Stimulated activated CD8-positive, alpha-beta memory T cell treated with anti-CD3 and anti-CD28 coated beads, Interleukin-4, amount 100 ng/mL, for 1 hour (primary cell): ENCODE results near the gene POLH.
A peak's percentile ranks its signal among the peaks of the same experiment; 100 is the strongest.
"Not testable (repeated sequence)": the region's sequence is repeated elsewhere in the genome, so short reads cannot be mapped to it uniquely, and the experiment has no call there.

ENCODE experiments used
- DNase-seq, 2 donors: peaks; one replicate each; pipeline ENCODE4 v3.0.0-alpha.2; 2020; ENCODE audit warnings: low read depth in 2 of 2, low spot score in 1 of 2

Gene POLH

DNA sequence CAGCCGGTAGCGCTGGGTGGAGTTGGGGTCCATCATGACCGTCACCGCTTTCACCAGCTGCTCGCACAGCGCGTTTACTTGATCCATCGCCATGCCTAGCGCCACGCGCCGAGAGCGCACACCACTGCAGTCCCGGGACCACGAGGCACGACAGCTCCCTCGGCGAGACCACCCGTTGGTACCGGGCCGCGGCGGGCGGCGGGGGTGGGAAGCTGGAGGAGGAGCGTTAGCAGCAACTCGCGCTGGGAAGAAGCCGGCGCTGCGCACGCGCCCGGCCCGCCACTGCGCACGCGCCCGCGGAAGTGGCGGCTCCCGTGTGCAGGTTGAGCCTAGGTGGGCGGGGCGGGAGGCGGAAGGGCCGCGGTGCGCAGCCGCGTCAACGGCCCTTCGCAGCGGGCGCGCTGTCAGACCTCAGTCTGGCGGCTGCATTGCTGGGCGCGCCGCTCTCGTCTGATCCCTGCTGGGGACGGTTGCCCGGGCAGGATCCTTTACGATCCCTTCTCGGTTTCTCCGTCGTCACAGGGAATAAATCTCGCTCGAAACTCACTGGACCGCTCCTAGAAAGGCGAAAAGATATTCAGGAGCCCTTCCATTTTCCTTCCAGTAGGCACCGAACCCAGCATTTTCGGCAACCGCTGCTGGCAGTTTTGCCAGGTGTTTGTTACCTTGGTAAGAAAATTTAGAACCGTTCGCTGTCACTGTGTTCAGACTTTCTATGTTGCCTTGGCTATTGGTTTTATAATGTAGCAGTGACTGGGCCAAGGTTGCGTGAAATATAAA is at the start of gene POLH, which contains the start of gene XPO5:
Gene POLH, plus strand, starts transcription at position 414 of the 780 bp plus-strand sequence. CDS start 6,135 bp downstream, outside the sequence.
Gene XPO5, minus strand, starts transcription at position 267 of the 780 bp plus-strand sequence. Its CDS starts 174 bp downstream, at position 93.
- peak; percentile 79 to 83 for DNase-seq

DNA sequence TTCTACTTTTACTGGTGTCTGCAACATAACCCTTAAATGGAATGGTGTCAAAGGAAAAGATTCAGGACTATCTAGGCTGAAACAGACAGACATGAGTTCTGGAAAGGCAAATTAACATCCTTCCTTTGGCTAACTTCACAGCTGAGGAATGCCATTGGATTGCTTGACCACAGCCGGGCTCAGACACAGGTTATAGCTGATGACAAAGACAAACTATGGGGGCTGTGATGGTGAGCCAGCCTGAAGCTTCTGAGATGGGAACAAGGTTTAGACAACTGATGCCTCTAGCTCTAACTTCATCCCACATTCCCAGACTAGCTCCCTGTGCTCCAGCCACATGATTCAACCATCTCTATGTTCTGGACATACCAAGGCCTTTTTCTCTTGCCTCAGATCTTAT is 43.8 kb upstream of the POLH start:
- DNase-seq, result no peak

DNA sequence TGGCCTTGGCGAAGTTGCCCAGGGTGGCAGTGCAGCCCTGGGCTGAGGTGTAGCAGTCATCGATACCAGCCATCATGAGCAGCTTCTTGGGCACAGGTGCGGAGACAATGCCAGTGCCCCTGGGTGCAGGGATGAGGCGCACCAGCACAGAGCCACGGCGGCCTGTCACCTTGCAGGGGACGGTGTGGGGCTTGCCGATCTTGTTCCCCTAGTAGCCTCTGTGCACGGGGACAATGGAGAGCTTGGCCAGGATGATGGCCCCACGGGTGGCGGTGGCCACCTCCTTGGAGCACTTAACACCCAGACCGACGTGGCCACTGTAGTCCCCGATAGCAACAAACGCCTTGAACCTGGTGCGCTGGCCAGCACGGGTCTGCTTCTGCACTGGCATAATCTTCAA is 37.0 kb upstream of the POLH start:
- DNase-seq, result not testable (repeated sequence)

DNA sequence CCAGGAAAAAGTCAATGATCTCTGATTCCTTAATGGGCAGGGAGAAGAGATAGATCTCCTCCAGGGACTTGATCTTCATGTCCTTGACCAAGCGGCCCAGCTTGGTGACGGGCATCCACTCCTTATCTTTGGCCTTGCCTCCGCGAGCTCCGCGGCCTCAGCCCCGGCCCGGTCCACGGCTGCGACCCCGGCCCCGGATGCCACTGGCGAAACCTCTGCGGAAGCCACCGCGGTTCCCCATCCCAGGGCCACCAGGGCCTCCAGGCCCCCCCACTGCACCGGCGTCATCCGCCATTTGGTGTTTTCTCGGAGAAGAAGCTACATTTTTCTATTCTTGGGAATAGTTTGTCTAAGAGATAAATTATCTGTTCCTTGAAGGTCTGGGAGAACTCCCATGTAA is 36.6 kb upstream of the POLH start:
- DNase-seq, result not testable (repeated sequence)

DNA sequence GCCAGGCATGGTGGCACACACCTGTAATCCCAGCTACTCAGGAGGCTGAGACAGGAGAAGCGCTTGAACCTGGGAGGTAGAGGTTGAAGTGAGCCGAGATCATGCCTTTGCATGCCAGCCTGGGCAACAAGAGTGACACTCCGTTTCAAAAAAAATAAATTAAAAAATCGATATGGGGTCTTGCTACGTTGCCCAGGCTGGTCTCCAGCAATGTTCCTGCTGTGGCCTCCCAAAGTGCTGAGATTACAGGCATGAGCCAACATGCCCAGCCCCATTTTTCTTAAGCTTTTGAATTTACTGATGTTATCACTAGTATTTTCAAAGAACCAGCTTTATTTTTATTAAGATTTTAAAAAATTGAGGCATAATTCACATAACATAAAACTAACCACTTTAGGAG is 35.5 kb upstream of the POLH start:
- no peak for DNase-seq

DNA sequence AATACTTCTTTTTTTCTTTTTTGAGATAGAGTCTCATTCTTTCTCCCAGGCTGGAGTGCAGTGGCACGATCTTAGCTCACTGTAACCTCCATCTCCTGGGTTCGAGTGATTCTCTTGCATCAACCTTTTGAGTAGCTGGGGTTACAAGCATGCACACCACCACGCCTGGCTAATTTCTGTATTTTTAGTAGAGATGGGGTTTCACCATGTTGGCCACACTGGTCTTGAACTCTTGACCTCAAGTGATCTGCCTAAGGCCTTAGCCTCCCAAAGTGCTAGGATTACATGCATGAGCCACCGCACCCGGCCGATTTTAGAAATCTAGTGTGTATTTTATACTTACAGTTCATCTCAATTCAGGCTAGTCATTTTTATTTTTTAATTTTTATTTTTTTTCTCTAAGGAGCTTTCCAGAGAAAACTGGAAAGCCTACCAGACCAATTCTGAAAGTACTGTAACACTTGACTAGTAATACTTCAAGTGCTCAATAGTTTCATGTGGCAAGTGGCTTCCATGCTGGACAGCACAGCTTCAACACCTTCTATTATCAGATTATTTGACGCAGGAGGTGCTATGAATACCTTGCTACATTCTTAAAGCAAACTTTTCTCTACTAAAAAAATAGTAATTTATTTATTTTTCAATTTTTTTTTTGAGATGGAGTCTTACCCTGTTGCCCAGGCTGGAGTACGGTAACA is 34.1 kb upstream of the POLH start:
- DNase-seq, result no peak

DNA sequence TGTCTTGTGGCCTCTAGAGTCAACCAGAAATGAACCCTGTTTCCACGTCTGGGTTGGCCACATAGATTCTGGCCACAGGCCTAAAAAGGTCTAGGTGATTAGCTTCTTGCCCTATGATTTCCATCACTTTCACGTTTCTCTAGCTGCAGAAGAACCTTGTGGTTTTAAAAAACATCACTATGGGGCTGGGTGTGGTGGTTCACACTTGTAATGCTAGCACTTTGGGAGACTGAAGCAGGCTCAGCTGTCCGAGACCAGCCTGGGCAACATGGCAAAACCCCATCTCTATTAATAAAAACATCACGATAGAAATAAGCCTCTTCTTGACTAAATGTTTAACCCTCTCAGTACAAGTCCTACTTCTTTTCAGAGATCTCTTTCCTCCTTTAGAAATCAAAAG is 31.5 kb upstream of the POLH start:
- DNase-seq, result no peak

DNA sequence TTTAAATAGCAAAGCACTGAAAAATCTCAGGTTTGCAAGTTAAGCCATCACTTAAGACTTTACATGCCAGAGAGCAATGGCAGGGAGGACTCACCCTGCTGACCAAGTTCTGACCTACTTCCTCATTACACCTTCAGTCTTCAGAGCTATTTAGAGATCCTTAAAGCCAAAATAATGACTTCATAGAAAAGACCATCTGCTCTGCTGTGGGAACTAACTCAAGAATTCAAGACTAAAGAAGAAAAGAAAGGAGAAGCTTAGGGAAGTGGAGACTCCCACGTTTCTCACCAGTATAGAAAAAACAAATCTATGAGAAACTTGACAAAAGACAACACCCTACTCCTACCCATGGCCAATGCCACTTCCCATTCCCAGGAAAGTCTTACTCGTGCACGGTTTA is 28.8 kb upstream of the POLH start:
- DNase-seq, result no peak

DNA sequence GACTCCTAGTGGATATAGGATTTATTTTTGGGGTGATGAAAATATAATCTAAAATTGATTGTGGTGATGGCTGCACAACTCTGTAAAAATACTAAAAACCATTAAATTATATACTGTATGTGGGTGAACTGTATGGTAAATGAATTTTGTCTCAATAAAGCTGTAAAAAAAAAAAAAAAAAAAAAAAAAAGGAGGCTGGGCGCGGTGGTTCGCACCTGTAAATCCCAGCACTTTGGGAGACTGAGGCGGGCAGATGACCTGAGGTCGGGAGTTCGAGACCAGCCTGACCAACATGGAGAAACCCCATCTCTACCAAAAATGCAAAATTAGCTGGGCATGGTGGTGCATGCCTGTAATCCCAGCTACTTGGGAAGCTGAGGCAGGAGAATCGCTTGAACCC is 18.4 kb upstream of the POLH start:
- DNase-seq, result not testable (repeated sequence)

DNA sequence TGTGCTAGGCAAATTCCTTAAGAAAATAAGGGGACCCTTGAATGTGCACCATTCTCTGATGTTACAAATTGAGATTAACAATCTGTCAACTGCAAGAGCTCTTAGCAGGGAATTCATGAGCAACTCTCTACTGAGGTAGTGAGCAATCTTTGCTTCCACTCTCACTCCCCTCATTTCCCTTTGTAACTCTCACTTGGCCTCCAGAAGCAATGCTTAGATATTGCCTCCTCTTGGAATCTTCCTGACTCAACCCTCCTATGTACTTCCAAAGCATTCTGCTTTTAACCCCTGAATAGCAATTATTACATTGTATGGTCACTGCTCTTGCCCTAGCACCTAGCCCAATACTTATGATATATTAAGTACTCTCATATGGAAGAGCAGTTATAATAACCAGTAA is 16.7 kb upstream of the POLH start:
- DNase-seq, result no peak

DNA sequence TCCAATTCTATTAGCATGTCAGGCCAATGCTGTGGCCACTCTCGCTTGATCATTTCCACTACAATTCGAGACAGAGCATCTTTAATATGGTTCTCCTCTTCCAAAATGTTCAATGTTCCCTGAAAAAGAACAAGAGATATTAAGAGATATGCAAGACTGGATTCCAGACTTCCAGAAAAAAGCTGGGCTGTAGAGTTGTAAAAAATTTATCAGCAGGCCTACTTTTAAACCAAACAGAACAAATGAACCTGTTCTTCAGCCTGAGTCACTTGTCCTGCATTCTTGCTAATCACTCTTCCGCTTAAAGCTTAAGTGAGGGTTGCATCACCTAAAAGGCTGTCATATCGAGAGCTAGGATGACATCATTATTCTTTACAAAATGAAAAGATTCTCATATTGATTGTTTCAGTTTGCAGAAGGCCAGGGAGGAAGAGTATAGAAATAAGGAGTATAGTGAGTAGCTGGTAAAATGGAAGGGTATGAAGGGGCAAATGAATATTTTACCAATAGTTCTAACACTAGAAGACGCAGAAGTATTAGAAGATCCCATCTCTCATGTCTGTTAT is 5.0 kb upstream of the POLH start:
- no peak for DNase-seq

DNA sequence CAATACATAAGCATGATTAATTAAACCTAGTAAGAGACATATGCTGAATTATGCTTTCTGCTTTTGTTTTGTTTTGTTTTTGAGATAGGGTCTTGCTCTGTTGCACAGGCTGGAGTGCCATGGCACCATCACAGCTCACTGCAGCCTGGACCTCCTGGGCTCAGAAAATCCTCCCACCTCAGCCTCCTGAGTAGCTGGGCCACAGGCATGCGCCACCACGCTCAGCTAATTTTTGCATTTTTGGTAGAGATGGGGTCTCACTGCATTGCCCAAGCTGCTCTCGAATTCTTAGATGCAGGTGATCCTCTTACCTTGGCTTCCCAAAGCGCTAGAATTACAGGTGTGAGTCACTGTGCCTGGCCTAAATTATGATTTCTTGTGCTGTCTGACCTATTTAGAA is 4.0 kb upstream of the POLH start:
- no peak for DNase-seq

DNA sequence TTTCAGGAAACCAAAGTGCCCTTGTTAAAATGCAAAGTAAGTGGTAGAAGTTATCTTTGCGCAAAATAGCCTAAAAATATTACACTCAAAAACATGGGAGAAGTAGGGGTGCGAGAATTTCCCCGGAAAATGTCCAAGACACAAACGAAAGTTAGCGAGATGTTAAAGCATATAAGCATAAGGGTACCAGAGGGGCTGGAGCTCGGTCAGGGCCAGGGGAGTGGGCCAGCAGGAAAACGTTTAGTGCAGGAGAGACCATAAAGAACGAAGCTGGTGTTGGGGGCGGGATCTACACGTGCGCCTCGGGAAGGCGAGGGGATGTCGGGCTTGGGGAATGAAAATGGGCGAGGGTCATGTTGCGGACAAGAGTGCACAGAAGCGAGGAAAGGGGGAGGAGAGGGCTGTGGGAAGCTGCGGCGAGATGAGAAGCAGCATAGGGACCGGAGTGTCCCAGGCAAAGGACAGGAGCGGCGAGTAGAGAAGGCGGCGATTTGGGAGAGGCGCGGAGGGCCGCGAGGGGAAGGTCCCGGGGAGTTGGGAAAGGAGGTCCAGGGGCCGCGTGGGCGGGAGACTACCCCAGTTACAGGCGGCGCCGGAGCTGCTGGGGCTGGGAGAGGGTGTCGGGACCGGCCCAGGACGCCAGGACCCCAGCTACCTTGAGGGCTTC is 747 bp upstream of the POLH start:
- DNase-seq, result no peak

DNA sequence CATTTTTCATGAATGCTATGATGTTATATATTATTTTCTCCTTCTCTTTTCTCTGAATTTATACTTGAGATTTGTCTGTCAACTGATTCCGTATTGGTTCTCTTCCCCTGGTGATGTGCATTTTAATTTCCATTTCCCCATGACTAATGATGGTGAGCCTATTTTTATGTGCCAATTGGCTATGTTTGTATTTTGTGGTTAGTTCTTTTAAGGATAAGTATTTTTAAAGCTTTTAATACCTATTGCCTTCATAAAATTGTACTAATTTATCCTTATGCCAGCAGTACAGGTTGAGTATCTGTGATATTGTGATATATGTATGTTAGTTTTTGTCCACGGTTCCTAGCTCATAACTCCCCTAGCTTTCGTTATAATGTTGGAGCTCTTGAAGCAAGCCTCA is 2.8 kb downstream of the POLH start:
- no peak for DNase-seq

DNA sequence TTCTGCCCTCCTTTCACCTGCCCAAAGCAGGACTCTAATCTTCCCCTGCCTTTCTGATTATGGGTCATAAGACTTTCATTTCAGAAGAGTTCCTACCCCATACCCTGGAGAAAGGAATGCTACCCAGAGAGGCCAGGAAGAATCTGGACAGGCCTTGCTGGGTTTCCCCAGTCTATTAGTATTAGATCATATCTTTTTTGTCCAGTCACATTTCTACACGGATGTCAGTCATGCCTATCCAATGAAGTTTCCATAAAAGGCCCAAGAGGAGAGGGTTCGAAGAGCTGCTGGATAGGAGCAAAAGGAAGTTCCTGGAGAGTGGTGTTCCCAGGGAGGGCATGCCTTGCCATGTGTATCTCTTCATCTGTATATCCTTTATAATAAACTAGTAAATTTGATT is 3.2 kb downstream of the POLH start:
- no peak for DNase-seq

DNA sequence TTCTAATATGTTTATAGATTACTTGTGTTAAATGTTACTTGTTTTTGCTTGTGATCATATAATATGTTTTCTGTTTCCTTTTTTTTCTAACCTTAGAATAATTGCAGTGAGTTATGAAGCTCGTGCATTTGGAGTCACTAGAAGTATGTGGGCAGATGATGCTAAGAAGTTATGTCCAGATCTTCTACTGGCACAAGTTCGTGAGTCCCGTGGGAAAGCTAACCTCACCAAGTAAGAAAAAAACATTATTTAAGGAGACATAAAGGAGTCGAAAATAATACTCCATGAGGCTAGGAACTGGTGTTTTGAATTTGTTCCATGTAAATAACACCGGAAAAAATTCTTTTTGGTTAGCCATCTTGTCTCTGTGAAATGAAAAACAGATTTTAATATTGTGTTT is 6.9 kb downstream of the POLH start:
- no peak for DNase-seq

DNA sequence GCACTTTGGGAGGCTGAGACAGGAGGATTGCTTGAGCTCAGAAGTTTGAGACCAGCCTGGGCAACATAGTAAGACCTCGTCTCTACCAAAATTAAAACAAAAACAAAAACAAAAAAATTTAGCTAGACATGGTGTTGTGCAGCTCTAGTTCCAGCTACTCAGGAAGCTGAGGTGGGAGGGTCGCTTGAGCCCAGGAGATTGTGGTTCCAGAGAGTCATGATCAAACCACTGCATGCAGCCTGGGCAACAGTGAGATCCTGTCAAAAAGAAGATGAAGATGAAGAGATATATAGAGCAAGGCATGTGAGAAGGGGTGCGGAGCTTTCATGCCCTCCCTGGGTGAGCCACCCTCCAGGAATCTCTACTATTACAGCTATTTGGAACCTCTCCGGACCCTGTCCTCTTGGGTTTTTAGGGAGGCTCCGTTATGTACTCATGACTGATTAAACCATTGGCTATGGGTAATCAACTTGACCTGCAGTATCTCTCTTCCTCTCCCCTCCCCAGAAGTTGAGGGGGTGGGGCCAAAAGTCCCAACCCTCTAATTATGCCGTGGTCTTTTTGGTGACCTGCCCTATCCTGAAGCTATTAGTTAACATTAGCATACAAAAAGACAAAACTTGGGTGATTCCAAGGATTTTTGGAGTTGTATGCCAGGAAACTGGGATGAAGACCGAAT is 9.0 kb downstream of the POLH start:
- no peak for DNase-seq

DNA sequence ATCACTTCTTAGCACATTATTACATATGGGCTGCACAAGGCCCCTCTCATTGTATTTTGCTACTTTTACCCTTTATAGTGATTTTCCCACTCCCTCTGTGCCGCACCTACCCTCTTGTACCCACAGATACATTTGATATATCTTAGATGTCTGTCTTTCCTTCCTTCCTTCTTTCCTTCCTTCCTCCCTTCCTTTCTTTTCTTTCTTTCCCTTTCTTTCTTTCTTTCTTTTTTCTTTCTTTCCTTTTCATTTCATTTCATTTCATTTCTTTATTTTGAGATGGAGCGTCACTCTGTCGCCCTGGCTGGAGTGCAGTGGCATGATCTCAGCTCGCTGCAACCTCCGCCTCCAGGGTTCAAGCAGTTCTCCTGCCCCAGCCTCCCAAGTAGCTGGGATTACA is 12.2 kb downstream of the POLH start:
- DNase-seq, result no peak

DNA sequence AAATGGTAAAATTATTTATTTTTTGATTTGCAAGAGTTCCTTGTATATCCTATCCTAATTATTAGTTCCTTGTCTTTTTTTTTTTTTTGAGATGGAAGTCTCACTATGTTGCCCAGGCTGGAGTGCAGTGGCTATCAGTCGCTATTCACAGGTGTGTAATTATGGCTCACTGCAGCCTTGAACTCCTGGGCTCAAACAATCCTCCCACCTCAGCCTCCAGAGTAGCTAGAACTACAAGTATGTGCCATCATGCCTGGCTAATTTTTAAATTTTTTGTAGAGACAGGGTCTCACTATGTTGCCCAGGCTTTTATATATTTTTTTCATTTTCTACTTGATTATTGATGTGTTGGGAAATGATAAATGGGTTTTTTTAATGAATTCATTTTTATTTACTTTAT is 13.6 kb downstream of the POLH start:
- not testable (repeated sequence) for DNase-seq

DNA sequence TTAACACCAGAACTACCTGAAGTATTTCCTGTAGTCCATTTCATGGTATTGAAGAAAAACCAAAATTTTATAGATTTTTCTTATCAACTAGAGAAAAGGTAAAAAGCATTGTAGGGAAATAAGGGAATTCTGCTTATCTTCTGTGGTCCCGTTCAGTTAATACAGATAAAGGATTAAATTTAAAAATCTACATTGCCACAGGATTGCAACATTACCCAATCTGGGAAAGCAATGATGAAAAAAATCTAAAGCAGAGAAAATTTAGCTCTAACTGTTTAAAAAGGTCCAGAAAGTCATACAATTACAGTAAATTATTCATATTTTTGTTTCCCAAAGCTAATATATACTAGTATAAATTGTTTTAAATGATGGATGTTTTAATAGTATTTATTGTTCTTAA is 18.0 kb downstream of the POLH start:
- no peak for DNase-seq

DNA sequence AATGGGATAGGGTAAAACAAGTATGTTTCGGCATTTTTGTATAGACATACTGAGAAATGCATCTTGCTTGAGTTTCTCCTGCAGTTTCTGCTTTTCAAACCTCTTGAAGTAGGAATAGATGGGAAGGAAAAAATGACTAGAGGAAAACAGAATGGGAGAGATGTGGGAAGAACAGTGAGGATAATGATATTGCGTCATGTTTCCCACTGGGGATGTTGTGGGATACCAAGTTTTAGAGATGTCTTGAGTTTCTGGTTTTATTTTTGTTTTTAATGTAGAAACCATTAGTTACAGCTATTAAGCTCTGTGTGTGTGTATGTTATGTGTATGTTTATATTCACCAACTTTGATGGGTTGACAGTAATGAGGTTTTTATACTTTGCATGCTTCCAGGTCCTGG is 24.6 kb downstream of the POLH start:
- DNase-seq, result no peak
